ENCODE data around the gene MUC12. TPM values are rescaled to one million over a fixed set of nuclear protein-coding genes. Genes with fewer than 3 reads are reported as not detected.

Gene MUC12
- total RNA-seq, 2 donors from 2014 or later: 1.6 TPM; not detected in 1

GRCh38 chr7:100946766-100947365 lies 22.5 kb upstream of the MUC12 start:
- ATAC-seq (replicated peaks in 1 of 2) (no peak), DNase-seq (no peak)
- Mint-ChIP-seq H3K9me3 (no peaks in the 10 kb centered on the region), H3K36me3 (ENCODE audit: insufficient read depth in 2 of 2) (no peaks in the 10 kb centered on the region), H3K4me3 (no peak overlapping the region), H3K27me3 (ENCODE audit: low read depth) (peaks cover 16% of the 10 kb centered on the region), H3K4me1 (ENCODE audit: low read depth) (no peaks in the 10 kb centered on the region), H3K27ac (no peak overlapping the region)

- Mint-ChIP-seq H3K4me3 (no peak overlapping the region), H3K36me3 (ENCODE audit: insufficient read depth in 2 of 2) (no peaks in the 10 kb centered on the region), H3K9me3 (no peaks in the 10 kb centered on the region), H3K27ac (no peak overlapping the region), H3K4me1 (ENCODE audit: low read depth) (no peaks in the 10 kb centered on the region), H3K27me3 (ENCODE audit: low read depth) (peaks cover 16% of the 10 kb centered on the region)
- ATAC-seq (replicated peaks in 1 of 2) (no peak), DNase-seq (no peak)
These were observed 21.6 kb upstream of the MUC12 start for GRCh38 chr7:100947792-100948191.

GRCh38 chr7:100949227-100949932 lies 20.0 kb upstream of the MUC12 start, which contains the start of gene MUC3A:
Gene MUC3A (plus strand): TSS chr7:100949534. CDS start chr7:100949625, 91 bp downstream.
- H3K4me1 Mint-ChIP-seq (ENCODE audit: low read depth): no peaks in the 10 kb centered on the region
- ATAC-seq (replicated peaks in 1 of 2): no peak
- peaks cover 11% of the 10 kb centered on the region for H3K27me3 Mint-ChIP-seq (ENCODE audit: low read depth)

GRCh38 chr7:100949933-100950443 lies 19.4 kb upstream of the MUC12 start:
- H3K9me3 Mint-ChIP-seq: no peaks in the 10 kb centered on the region
- no peaks in the 10 kb centered on the region for H3K4me1 Mint-ChIP-seq (ENCODE audit: low read depth)
- no peak overlapping the region for H3K27ac Mint-ChIP-seq
- no peak overlapping the region for H3K4me3 Mint-ChIP-seq
- no peaks in the 10 kb centered on the region for H3K36me3 Mint-ChIP-seq (ENCODE audit: insufficient read depth in 2 of 2)
- DNase-seq (no peak), ATAC-seq (replicated peaks in 1 of 2) (no peak)
- H3K27me3 Mint-ChIP-seq (ENCODE audit: low read depth): peaks cover 11% of the 10 kb centered on the region

More at GRCh38 chr7:100949227-100949932, 20.0 kb upstream of the MUC12 start, which contains the start of gene MUC3A:
- H3K36me3 Mint-ChIP-seq (ENCODE audit: insufficient read depth in 2 of 2): no peaks in the 10 kb centered on the region
- no peak within 1 kb of the TSS for H3K27ac Mint-ChIP-seq
- no peak for DNase-seq
- H3K4me3 Mint-ChIP-seq: no peak within 1 kb of the TSS
- H3K9me3 Mint-ChIP-seq: no peaks in the 10 kb centered on the region

- Mint-ChIP-seq H3K36me3 (ENCODE audit: insufficient read depth in 2 of 2) (no peaks in the 10 kb centered on the region), H3K4me1 (ENCODE audit: low read depth) (no peaks in the 10 kb centered on the region), H3K4me3 (no peak overlapping the region), H3K27me3 (ENCODE audit: low read depth) (peaks cover 11% of the 10 kb centered on the region), H3K9me3 (no peaks in the 10 kb centered on the region), H3K27ac (no peak overlapping the region)
- ATAC-seq (replicated peaks in 1 of 2) (no peak), DNase-seq (no peak)
These were observed 18.2 kb upstream of the MUC12 start for GRCh38 chr7:100951172-100951571.

- Mint-ChIP-seq H3K4me3 (no peak overlapping the region), H3K27ac (no peak overlapping the region), H3K36me3 (ENCODE audit: insufficient read depth in 2 of 2) (no peaks in the 10 kb centered on the region), H3K27me3 (ENCODE audit: low read depth) (peaks cover 11% of the 10 kb centered on the region), H3K9me3 (no peaks in the 10 kb centered on the region), H3K4me1 (ENCODE audit: low read depth) (no peaks in the 10 kb centered on the region)
- peak; percentile 66 to 76 for ATAC-seq (replicated peaks in 1 of 2)
- DNase-seq: peak; percentile 31 to 41
These were observed 17.3 kb upstream of the MUC12 start for GRCh38 chr7:100951888-100952560.

GRCh38 chr7:100952641-100953040 lies 16.7 kb upstream of the MUC12 start:
- ATAC-seq (replicated peaks in 1 of 2) (peak; percentile 43 to 44), DNase-seq (peak in 1 of 2 donors; percentile 19)
- H3K4me1 Mint-ChIP-seq (ENCODE audit: low read depth): no peaks in the 10 kb centered on the region
- no peaks in the 10 kb centered on the region for H3K9me3 Mint-ChIP-seq
- no peak overlapping the region for H3K27ac Mint-ChIP-seq
- no peak overlapping the region for H3K4me3 Mint-ChIP-seq
- H3K27me3 Mint-ChIP-seq (ENCODE audit: low read depth): peaks cover 11% of the 10 kb centered on the region
- H3K36me3 Mint-ChIP-seq (ENCODE audit: insufficient read depth in 2 of 2): no peaks in the 10 kb centered on the region

GRCh38 chr7:100957832-100958421 lies 11.4 kb upstream of the MUC12 start:
- Mint-ChIP-seq H3K27me3 (ENCODE audit: low read depth) (peaks cover 5% of the 10 kb centered on the region), H3K9me3 (no peaks in the 10 kb centered on the region), H3K36me3 (ENCODE audit: insufficient read depth in 2 of 2) (no peaks in the 10 kb centered on the region), H3K27ac (no peak overlapping the region), H3K4me1 (ENCODE audit: low read depth) (no peaks in the 10 kb centered on the region), H3K4me3 (no peak overlapping the region)
- DNase-seq: no peak
- no peak for ATAC-seq (replicated peaks in 1 of 2)

GRCh38 chr7:100959894-100960293 lies 9.5 kb upstream of the MUC12 start:
- no peaks in the 10 kb centered on the region for H3K9me3 Mint-ChIP-seq
- no peak for DNase-seq
- no peak overlapping the region for H3K27ac Mint-ChIP-seq
- H3K4me1 Mint-ChIP-seq (ENCODE audit: low read depth): no peaks in the 10 kb centered on the region
- peaks cover 16% of the 10 kb centered on the region for H3K27me3 Mint-ChIP-seq (ENCODE audit: low read depth)
- ATAC-seq (replicated peaks in 1 of 2): no peak
- H3K4me3 Mint-ChIP-seq: no peak overlapping the region
- no peaks in the 10 kb centered on the region for H3K36me3 Mint-ChIP-seq (ENCODE audit: insufficient read depth in 2 of 2)

- Mint-ChIP-seq H3K36me3 (ENCODE audit: insufficient read depth in 2 of 2) (no peaks in the 10 kb centered on the region), H3K4me3 (no peak overlapping the region), H3K27me3 (ENCODE audit: low read depth) (peaks cover 40% of the 10 kb centered on the region), H3K9me3 (no peaks in the 10 kb centered on the region), H3K27ac (no peak overlapping the region), H3K4me1 (ENCODE audit: low read depth) (peaks cover 17% of the 10 kb centered on the region)
- no peak for ATAC-seq (replicated peaks in 1 of 2)
- DNase-seq: no peak
These were observed 6.8 kb upstream of the MUC12 start for GRCh38 chr7:100962537-100962936.

GRCh38 chr7:100963386-100963785 lies 6.0 kb upstream of the MUC12 start:
- peaks cover 19% of the 10 kb centered on the region for H3K4me1 Mint-ChIP-seq (ENCODE audit: low read depth)
- no peak for ATAC-seq (replicated peaks in 1 of 2)
- peaks cover 48% of the 10 kb centered on the region for H3K27me3 Mint-ChIP-seq (ENCODE audit: low read depth)
- no peak for DNase-seq
- H3K4me3 Mint-ChIP-seq: no peak overlapping the region
- no peaks in the 10 kb centered on the region for H3K9me3 Mint-ChIP-seq
- no peaks in the 10 kb centered on the region for H3K36me3 Mint-ChIP-seq (ENCODE audit: insufficient read depth in 2 of 2)
- H3K27ac Mint-ChIP-seq: no peak overlapping the region

- Mint-ChIP-seq H3K36me3 (ENCODE audit: insufficient read depth in 2 of 2) (no peaks in the 10 kb centered on the region), H3K27ac (no peak overlapping the region), H3K27me3 (ENCODE audit: low read depth) (peaks cover 51% of the 10 kb centered on the region), H3K9me3 (no peaks in the 10 kb centered on the region), H3K4me3 (no peak overlapping the region), H3K4me1 (ENCODE audit: low read depth) (peaks cover 19% of the 10 kb centered on the region)
- ATAC-seq (replicated peaks in 1 of 2) (no peak), DNase-seq (no peak)
These were observed 5.5 kb upstream of the MUC12 start for GRCh38 chr7:100963874-100964273.

- H3K4me3 Mint-ChIP-seq: no peak overlapping the region
- DNase-seq (no peak), ATAC-seq (replicated peaks in 1 of 2) (no peak)
- no peaks in the 10 kb centered on the region for H3K36me3 Mint-ChIP-seq (ENCODE audit: insufficient read depth in 2 of 2)
- H3K9me3 Mint-ChIP-seq: no peaks in the 10 kb centered on the region
- peaks cover 58% of the 10 kb centered on the region for H3K27me3 Mint-ChIP-seq (ENCODE audit: low read depth)
- H3K27ac Mint-ChIP-seq: no peak overlapping the region
- H3K4me1 Mint-ChIP-seq (ENCODE audit: low read depth): peaks cover 19% of the 10 kb centered on the region
These were observed 4.7 kb upstream of the MUC12 start for GRCh38 chr7:100964630-100965029.

All from activated T-cell treated with anti-CD3 and anti-CD28 coated beads, Interleukin-2, amount 50 U/mL, for 72 hours (primary cell).